T-helper 1 cell treated with Interleukin-12 subunit alpha and Interleukin-12 subunit beta and Interleukin-4 antibody, amounts not matched to agents 30 ng/mL and 1 ng/mL, for 36 hours (primary cell): ENCODE measurements around the gene VWA8. TPM values are rescaled to one million over a fixed set of nuclear protein-coding genes. Genes with fewer than 3 reads are reported as not detected.
"Not testable (repeated sequence)": the region's sequence is repeated elsewhere in the genome, so short reads cannot be mapped to it uniquely, and the experiment has no call there.

ENCODE experiments used
- intact Hi-C: fragments of 100-400 bp; cut with micrococcal nuclease; formaldehyde crosslinking; loops from one replicate; pipeline ENCODE4 v1.15.1; 2024
- total RNA-seq: library from RNA; stranded (reverse); gene quantifications from 2 replicates; pipeline ENCODE4 v1.2.3, GENCODE V29; 2022

VWA8 gene
- total RNA-seq, 1 donor from 2014 or later: 17.1 TPM

DNA sequence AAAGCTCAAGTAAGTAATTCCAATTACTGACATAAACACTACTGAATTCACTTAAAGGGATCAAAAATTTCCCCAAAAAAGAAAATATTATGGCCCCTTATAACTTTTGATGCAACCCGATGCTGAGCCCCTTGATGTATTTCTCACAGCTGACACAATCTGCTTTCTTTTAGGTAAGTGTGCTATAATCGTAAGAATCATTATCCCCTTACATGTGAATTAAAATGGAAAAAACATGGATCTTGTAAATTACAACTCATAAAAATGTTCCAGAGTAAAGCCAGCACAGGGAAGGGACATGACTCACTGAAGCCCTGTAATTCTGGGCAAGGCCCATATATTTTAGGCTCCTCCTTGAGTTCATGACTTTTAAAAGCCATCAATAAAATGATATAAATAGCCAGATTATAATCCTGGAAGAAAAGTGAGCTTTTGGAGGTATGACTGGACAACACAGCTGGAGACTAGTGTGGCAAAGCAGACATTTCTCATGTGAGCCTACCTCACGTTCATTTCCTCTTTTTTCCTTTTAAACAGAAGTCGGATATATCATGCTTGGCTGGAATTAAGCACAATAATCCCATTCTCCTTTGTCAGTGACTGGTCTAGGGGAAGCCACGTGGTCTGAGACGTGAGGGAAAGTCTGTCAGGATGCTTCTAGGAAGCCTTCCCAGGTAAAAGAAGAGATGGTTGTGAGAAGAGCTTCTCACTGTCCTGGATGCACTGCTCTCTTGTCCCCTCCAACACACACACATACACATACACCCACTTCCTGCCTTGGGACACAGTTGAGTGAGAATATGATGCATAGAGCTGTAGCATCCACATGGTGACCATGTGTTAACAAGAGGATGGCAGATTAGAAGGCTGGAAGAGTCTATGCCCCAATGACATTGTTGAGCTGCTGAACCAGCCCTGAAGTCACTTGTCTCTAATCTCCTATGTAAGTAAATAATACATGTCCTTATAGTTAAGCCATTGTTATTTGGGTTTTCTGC lies 338.2 kb downstream of the VWA8 start:
- intact Hi-C loops: no loop called here

DNA sequence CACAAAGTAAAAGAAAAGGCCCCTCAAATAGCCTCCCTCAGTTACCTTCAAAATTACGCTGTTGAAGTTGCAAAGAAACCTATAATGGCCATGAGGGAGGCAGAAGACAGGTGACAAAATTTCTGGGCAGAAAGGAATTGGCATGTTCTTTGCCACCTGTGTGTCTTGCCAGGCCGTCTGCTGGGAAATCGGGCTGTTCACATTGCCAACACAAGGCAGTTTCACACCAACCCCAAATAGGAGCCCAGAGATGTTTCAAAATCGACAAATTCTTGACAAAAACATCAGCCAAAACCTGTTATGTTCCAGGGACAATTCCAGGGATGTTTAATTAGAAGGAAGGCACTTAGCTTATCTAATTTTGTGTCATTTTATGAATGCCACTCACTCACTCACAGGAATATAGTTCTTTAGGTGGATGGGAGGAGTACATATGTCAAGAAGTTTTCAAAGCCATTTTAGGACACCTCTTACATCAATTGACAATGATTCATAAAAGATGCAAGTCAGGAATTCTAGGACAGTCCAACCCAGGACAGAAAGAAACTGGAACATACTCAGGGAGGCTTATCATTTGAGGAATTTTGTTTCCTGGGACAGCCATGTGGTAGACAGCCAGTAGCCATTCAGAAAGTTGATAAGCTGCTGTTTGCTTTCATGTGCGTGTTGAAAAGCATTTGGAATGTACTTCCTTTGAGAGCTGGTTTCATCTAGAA lies 339.0 kb downstream of the VWA8 start:
- intact Hi-C loops: no loop called here

- intact Hi-C loops: not testable (repeated sequence)
Observed at GRCh38 chr13:41617633-41618032, 343.3 kb downstream of the VWA8 start.

- intact Hi-C loops: no loop called here
Observed at GRCh38 chr13:41616151-41616550, 344.8 kb downstream of the VWA8 start.

DNA sequence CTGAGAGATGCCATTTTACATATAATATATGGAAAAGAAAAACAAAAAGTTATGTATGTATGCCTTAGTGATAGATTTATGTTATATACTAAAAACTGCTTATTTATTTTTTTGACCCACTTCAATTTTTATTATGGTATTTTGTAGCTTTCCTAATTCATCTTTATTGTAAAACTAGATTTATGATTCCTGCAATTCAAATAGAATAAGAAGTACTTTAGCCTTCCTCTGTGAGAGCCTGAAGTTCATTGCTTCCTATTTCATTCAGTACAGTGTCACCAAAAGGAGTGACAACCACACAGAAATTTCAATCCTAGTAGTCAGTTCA lies 345.4 kb downstream of the VWA8 start:
- intact Hi-C loops: no loop called here

- intact Hi-C loops: no loop called here
Observed at GRCh38 chr13:41614671-41615527, 346.0 kb downstream of the VWA8 start.

- intact Hi-C loops: no loop called here
Observed at GRCh38 chr13:41613984-41614661, 346.8 kb downstream of the VWA8 start.

DNA sequence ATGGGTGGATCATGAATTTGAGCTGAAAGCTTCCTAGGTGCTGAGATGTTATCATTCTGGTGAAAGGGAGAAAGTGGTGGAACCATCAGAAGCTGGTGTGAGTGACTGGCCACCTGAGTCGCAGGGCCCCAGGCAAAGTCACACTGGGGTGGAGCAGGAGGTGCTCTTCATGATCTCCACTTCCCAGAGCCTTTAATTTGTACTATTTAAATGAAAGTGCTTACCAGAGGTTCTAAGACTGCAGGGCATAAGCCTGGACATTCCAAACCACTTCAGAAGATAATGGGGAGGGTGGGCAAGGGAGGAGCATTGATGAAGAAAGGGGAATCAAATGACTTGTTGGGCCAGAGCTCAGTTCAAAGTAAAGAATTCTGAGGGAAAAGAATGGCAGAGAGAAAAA lies 347.4 kb downstream of the VWA8 start:
- intact Hi-C loops: no loop called here

DNA sequence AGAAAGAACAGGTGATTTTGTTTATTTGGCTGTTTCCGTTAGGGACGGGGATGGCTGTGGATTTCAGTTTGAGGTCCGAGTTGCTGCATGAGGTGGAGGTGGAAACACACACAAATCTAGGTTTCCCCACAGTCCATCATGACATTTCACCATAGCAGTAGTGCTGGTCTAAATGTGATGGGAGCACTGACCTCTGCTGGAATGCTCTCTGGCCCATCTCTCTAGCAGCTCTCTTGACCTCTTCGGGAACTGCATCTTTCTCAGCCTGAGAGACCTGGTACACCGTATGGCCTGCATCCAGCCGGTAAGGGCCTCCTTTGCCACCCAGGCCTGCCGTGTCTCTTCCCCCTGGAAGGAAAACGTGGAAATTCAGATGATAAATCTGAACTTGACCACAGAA lies 349.5 kb downstream of the VWA8 start:
- intact Hi-C loops: no loop called here

- intact Hi-C loops: no loop called here
Observed at GRCh38 chr13:41610404-41610803, 350.5 kb downstream of the VWA8 start.

GRCh38 chr13:41609828-41610227 lies 351.1 kb downstream of the VWA8 start:
- intact Hi-C loops: no loop called here

DNA sequence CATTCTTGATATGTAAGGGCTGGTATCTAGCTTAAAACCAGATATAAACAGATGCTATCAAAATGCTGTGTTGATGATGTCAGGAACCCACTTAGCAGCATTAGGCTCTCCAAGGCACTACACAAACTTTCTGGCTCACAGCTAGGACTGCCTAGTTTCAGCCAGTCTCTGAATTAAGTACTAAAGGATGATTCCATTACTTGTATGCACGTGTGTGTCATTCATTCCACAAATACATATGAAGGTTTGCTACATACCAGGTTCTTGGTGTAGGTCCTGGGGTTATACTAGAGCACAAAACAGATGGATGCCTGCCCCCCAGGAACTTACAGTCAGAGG lies 352.1 kb downstream of the VWA8 start:
- intact Hi-C loops: no loop called here

- intact Hi-C loops: no loop called here
Observed at GRCh38 chr13:41608111-41608838, 352.6 kb downstream of the VWA8 start.

GRCh38 chr13:41606646-41607045 lies 354.3 kb downstream of the VWA8 start:
- intact Hi-C loops: no loop called here

DNA sequence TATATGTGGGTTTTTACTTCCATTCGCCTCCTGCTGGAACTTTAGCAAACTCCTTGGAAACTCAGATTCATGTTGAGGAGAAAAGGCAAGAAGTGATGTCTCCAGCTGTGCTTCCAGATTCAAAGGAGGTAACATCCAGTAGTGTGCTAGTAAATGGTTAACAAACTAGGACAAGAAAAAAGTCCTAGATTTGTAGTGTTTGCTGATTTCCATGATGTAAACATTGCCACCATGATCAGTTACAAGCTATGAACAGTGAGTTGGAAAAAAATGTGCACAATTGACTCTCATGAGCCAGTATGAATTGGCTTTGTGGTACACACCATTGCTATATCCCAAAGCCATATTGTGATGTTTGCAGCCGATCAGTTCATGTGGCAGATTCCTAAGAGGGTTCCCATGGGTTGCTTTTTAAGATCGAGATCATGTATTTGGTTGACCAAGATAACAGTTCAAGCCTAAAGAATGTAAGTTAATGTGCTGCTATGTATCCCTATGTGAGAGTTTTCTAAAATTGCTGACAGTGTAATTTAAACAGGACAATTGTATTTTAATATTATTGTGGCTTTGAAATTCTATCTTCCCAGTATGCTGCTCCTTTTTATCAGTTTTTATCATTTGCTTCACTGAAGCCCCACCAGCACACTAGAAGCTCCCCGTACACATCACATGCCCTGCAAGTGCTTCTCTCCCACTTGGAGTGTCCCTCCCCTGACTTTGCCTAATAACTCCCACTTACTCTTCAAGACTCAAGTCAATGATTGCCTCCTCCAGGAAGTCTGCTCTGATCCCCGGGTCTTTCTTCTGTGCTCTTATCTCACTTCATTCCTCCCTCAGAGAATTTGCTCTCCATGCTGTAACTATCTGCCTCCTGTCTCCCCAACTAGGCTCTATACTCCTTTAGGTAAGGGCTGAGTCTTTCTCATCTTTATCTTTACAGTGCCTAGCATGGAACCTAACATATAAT lies 355.3 kb downstream of the VWA8 start:
- intact Hi-C loops: no loop called here

GRCh38 chr13:41603917-41604316 lies 357.0 kb downstream of the VWA8 start:
- intact Hi-C loops: no loop called here

- intact Hi-C loops: no loop called here
Observed at GRCh38 chr13:41601718-41602445, 359.0 kb downstream of the VWA8 start.

GRCh38 chr13:41599619-41600018 lies 361.3 kb downstream of the VWA8 start:
- intact Hi-C loops: no loop called here
